Measurements from ENCODE around the gene SLC38A11.

The SLC38A11 gene

GRCh38 chr2:164969909-164970690 lies 14.8 kb upstream of the SLC38A11 start:
- DNase-seq, result no peak

DNA sequence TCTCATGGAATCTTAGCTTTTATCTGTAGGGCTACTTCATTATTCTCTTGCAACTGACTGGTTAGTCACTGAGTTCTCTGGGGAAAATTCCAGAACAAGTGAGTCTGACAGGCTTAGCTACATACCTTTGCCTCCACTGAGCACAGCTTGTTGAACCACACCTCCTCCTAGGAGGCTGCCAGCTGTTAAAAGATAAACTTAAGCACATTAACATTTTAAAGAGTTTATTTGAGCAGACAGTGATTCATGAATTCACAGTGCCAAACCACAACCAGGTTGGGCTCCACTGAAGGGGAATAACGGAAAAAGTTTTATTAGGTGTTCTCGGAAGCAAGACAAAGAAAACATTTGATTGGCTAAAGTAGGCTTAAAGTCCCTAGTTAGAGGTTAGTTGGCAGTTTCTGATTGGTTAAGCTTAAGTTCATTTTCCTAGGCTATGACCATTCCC lies 12.5 kb upstream of the SLC38A11 start:
- DNase-seq, result peak; percentile 72

GRCh38 chr2:164967361-164967760 lies 12.0 kb upstream of the SLC38A11 start:
- no peak for DNase-seq

GRCh38 chr2:164964700-164965099 lies 9.4 kb upstream of the SLC38A11 start:
- no peak for DNase-seq

GRCh38 chr2:164960159-164960558 lies 4.8 kb upstream of the SLC38A11 start:
- no peak for DNase-seq

GRCh38 chr2:164954186-164954585 lies 1.1 kb downstream of the SLC38A11 start:
- DNase-seq, result no peak

- no peak for DNase-seq
These were observed 2.0 kb downstream of the SLC38A11 start for GRCh38 chr2:164953279-164953678.

GRCh38 chr2:164952057-164952702 lies 3.1 kb downstream of the SLC38A11 start:
- no peak for DNase-seq

GRCh38 chr2:164948540-164948939 lies 6.8 kb downstream of the SLC38A11 start:
- no peak for DNase-seq

- no peak for DNase-seq
These were observed 8.0 kb downstream of the SLC38A11 start for GRCh38 chr2:164947281-164947680.

GRCh38 chr2:164943289-164943688 lies 12.0 kb downstream of the SLC38A11 start:
- DNase-seq, result no peak

DNA sequence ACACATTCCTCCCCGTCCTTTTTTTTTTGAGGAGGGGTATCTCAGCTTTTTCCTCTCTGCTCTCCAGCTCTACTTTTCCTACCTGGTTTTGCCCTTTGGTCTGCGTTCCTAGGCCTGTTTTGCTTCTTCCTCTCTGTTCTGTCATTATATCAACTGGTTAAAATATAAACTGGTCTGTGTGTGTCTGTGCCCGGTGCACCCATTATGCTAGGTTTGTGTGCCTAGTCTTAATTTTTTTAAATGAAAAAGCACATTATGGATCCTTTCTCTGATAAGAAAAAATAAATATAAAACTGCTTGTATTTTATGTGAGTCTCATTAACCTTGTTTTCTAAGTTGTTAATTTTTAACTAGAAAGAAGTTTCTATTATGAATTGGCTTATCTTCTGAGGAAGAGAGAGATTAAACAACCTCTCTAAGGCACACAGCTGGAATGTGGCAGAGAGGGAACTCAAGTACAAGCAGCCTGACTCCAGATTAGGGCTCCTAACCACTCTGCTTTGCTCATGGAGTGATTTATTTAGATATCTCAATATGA lies 17.4 kb downstream of the SLC38A11 start:
- no peak for DNase-seq

GRCh38 chr2:164935118-164936101 lies 19.9 kb downstream of the SLC38A11 start:
- no peak for DNase-seq

GRCh38 chr2:164934401-164935117 lies 20.8 kb downstream of the SLC38A11 start:
- DNase-seq, result no peak

DNA sequence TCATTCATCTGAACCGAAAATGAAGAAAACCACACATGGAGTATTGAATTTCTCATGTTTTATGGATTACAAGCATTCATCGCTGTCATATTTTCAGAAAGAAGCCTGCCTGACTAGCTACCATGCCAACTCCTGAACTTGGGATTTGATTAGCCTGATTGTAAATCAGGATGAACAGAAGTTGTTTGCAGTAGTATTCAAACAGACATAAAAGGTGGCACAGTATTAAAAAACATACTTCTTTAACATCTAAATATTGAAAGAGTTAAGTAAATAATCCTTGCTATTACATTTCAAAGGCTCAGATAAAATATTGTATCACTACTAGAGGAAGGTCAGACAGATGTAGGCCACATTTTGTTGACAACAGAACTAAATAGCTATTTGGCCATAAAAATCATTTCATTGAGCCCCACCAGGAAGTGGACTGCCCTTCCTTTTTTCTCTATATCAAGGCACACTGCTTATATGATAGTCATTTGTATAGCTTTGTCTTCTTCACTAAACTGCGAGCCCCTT lies 21.6 kb downstream of the SLC38A11 start:
- DNase-seq, result no peak

DNA sequence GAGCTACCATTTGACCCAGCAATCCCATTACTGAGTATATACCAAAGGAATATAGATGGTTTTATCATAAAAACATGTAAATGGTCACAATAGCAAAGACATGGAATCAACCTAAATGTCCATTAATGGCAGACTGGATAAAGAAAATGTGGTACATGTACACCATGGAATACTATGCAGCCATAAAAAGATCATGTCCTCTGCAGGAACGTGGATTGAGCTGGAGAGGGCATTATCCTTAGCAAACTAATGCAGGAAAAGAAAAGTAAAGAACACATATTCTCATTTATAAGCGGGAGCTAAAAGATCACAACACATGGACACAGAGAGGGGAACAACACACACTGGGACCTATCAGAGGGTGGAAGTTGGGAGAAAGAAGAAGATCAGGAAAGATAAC lies 22.9 kb downstream of the SLC38A11 start:
- DNase-seq, result no peak

DNA sequence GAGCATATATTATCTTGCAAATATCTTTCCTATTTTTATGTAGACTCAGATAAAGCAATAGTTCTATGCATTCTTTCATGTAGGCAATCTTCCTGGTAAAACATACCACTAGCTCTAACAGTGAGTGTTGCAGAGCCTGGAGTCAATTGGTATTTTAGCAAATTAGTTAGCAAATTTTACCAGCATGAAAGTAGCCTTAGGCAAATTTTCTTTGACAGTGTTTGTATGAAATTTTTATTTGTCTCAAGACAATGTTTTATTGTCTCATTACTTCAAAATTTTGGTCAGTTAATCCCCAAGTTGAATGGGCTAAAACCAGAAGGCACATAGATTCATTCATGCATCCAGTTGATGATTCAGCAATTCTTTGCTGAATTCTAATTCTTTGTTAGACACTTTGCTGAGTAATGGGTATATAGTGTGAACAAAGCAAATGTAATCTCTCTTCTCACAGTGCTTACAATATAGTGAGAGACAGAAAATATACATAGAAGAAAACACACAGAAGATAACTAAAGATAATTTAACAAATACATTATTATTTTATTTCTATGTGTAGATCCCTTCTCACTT lies 27.1 kb downstream of the SLC38A11 start:
- DNase-seq, result no peak

- DNase-seq, result no peak
These were observed 33.2 kb downstream of the SLC38A11 start for GRCh38 chr2:164922134-164922533.

DNA sequence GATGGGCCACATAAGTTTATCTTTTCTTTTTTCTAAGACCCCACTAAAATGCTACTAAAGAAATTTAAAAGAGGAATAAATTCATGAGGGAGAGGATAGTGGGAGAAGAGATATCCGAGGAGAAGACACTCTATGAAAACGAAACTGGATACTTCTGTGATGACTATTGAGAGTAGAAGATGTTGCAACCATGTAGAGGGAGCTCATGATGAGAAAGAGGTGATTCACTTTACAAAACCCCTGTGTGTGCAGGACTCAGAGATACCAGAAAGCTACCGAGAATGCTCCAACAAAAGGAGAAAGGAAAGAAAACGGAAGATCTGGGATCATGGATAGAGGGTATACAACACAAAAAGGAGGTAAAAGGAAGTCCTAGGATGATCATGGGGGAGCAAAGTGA lies 34.9 kb downstream of the SLC38A11 start:
- DNase-seq, result no peak

GRCh38 chr2:164917296-164917903 lies 37.9 kb downstream of the SLC38A11 start:
- peak; percentile 51 for DNase-seq

DNA sequence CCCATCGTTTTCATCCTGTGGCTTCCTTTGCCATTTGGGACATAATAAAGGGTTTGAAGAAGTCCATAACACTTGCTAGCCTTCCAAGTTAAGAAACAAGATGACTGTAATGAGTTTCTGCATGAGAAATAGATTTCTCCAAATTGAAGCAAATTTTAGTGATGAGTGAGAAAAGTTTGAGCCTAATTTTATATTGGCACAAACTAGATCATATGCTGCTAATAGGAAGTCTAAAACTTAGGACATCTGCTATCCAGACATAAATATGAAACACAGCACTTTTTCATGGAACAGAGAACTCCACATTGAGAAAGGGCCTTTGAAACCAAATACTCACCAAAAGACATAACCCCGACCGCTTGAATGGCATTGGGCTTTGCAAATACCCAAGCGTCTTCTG lies 39.8 kb downstream of the SLC38A11 start:
- no peak for DNase-seq
